RWPE1 (cell line): ENCODE measurements around the gene TACR1.

Source experiments
- CTCF ChIA-PET: fragments of 350-600 bp; sonication (Branson Sonifier 250); formaldehyde crosslinking; extraction: SDS; loops from one replicate; lab custom pipeline; 2021; lab: Yijun Ruan, JAX
- POLR2A ChIA-PET: fragments of 400-600 bp; formaldehyde crosslinking; extraction: SDS; loops from one replicate; lab custom pipeline; 2020; ENCODE audit warnings: antibody characterized with exemption; ENCODE audit not compliant: low non-redundant PET; lab: Yijun Ruan, JAX
- DNase-seq: peaks from one replicate; pipeline ENCODE4 v3.0.0; 2012; ENCODE audit warnings: low spot score
- H3K27ac ChIP-seq: fragments of 450-650 bp; 2 replicates; pipeline ENCODE4 v1.5.1; 2017
- TF ChIP-seq, protein P1 (sequence below): fragments of 450-650 bp; conservative IDR thresholded peaks from 2 replicates; pipeline ENCODE4 v1.5.1; 2017; ENCODE audit warnings: low read depth, mild to moderate bottlenecking

The TACR1 gene

DNA sequence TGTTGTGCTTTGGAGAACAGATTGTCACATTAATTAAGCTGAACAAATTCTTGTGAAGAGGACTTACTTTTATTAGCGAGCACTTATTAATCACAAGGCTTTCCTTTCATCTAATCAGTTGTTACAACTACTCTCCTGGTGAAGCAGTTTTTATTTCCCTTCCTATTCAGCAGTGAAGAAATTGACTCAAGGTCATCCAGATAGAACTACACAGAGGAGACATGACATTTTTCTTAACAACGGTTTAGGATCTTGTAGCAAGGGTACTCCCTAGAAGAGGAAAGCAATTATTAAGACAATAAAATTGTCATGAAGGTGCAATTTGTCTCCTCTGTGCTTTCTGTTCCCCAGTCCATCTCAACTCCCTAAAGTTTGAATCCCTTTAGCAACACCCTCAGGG, 179.5 kb downstream of the TACR1 start:
- no peak for DNase-seq
- ChIA-PET CTCF (interaction anchor here (0.6 kb wide), 1 partner anchor 323 kb away, joined by 3 read pairs; no protein-coding TSS in a partner anchor), POLR2A (no interaction called here)
- H3K27ac ChIP-seq: no peak overlapping the region
- TF ChIP-seq, protein P1, sequence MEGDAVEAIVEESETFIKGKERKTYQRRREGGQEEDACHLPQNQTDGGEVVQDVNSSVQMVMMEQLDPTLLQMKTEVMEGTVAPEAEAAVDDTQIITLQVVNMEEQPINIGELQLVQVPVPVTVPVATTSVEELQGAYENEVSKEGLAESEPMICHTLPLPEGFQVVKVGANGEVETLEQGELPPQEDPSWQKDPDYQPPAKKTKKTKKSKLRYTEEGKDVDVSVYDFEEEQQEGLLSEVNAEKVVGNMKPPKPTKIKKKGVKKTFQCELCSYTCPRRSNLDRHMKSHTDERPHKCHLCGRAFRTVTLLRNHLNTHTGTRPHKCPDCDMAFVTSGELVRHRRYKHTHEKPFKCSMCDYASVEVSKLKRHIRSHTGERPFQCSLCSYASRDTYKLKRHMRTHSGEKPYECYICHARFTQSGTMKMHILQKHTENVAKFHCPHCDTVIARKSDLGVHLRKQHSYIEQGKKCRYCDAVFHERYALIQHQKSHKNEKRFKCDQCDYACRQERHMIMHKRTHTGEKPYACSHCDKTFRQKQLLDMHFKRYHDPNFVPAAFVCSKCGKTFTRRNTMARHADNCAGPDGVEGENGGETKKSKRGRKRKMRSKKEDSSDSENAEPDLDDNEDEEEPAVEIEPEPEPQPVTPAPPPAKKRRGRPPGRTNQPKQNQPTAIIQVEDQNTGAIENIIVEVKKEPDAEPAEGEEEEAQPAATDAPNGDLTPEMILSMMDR: no peak

DNA sequence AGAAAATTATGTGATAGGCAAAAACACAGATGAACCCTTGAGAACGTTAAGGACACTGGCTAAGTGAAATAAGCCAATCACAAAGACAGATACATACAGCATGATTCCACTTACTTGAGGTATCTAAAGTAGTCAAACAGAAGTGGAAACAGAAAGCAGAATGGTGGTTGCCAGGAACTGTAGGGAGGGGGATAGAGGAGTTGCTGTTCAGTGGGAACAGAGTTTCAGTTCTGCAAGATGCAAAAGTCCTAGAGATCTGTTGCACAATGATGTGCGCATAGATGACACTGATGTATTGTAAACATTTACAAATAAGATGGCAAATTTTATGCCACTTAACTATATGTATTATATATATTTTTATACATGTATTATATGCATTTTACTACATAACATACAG, 181.2 kb downstream of the TACR1 start:
- TF ChIP-seq, protein P1: no peak
- POLR2A ChIA-PET: no interaction called here
- no peak for DNase-seq
- CTCF ChIA-PET: no interaction called here
- H3K27ac ChIP-seq: no peak overlapping the region

DNA sequence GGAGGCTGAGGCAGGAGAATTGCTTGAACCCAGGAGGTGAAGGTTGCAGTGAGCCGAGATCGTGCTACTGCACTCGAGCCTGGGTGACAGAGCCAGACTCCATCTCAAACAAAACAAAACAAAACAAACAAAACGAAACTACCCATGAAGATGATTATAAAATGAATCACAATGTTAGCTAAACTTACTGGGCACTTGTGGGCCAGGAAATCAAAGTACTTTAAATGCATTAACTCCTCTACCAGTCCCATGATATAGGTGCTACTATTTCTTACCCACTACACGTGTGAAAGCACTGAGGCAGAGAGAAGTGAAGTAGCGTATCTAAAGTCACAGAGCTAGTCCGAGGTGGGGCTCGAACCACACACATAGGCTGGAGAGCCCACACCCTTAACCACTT, 187.2 kb downstream of the TACR1 start:
- no peak for DNase-seq
- H3K27ac ChIP-seq: no peak overlapping the region
- ChIA-PET CTCF (interaction anchor here (0.7 kb wide), 1 partner anchor 334 kb away, joined by 3 read pairs; no protein-coding TSS in a partner anchor), POLR2A (no interaction called here)
- TF ChIP-seq, protein P1: no peak

DNA sequence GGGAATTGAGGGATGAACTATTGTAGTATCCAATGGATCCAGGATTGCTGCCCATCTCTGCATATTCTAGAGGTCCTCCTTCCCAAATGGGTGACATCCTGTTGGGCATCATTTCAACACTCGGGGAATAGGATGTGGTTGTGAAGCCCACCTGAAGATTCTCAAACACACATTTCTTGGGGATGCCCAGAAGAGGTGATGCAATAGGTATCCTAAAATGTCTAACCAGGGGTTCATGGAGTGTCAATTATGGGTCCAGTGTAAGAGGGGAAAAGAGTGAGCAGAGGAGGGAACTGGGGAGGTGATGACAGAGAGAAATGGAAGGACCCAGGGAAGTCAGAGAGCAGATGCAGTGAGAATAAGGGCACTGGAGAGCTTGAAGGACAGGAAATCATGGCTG, 188.7 kb downstream of the TACR1 start:
- DNase-seq: no peak
- CTCF ChIA-PET: no interaction called here
- H3K27ac ChIP-seq: no peak overlapping the region
- TF ChIP-seq, protein P1: no peak
- POLR2A ChIA-PET: no interaction called here

DNA sequence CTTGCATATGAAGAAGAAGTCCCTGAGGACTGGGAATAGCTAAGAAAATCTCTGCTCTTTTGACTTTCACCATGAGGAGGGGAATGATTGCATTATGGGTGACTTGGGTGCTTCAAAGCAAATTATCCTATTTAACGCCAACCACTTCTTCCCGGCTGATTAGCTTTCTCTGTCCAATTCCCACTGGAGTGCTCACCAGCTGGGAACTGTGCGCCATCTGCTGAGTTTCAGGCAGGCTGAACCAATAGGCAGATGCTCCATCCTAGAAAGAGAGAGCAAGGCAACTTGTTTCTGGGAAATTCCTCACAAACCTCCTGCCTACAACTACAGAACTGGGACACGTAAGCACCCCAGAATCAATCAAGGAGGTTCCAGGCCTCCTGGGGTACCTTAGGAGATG, 191.5 kb downstream of the TACR1 start:
- no peak overlapping the region for H3K27ac ChIP-seq
- CTCF ChIA-PET: no interaction called here
- POLR2A ChIA-PET: no interaction called here
- DNase-seq: no peak
- TF ChIP-seq, protein P1: no peak

DNA sequence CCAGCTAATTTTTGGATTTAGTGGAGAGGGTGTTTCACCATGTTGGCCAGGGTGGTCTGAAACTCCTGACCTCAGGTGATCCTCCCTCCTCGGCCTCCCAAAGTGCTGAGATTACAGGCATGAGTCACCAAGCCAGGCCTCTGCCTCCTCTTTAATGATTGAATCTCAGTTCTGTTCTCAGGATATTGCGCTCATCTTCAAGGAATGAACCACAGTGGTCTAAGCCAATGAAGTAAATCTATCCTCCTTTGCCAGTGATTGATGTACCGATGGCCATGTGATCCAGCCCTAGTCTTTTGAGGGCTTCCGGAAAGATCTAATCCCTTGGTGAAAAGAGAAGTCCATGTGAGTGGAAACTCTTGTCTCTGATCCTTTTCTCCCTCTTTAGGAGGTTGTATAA, 192.3 kb downstream of the TACR1 start:
- DNase-seq: no peak
- ChIA-PET CTCF (interaction anchor here (0.7 kb wide), 1 partner anchor 58 kb away, joined by 3 read pairs; no protein-coding TSS in a partner anchor), POLR2A (no interaction called here)
- H3K27ac ChIP-seq: no peak overlapping the region
- TF ChIP-seq, protein P1: no peak
